ENCODE data around the gene KCNE4. TPM values are rescaled to one million over a fixed set of nuclear protein-coding genes. Genes with fewer than 3 reads are reported as not detected.

Gene KCNE4
- total RNA-seq, 1 experiment from 2014 or later = 2.8 TPM

DNA sequence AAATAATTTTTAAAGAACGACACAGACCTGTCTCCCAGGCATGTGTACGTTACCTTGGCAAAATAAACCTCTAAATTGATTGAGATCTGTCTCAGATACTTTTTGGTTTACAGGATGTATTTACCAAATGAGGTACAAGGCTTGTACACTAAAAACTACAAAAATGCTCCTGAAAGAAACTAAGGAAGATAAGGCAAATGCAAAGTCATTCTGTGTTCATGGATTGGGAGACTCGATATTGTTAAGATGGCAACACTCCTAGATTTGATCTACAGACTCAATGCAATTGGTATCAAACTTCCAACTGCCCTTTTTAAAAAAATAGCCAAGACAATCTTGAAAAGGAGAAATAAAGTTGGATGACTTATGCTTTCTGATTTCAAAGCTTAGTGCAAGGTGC lies 11.5 kb upstream of the KCNE4 start:
- DNase-seq (ENCODE audit: low spot score) = no peak

DNA sequence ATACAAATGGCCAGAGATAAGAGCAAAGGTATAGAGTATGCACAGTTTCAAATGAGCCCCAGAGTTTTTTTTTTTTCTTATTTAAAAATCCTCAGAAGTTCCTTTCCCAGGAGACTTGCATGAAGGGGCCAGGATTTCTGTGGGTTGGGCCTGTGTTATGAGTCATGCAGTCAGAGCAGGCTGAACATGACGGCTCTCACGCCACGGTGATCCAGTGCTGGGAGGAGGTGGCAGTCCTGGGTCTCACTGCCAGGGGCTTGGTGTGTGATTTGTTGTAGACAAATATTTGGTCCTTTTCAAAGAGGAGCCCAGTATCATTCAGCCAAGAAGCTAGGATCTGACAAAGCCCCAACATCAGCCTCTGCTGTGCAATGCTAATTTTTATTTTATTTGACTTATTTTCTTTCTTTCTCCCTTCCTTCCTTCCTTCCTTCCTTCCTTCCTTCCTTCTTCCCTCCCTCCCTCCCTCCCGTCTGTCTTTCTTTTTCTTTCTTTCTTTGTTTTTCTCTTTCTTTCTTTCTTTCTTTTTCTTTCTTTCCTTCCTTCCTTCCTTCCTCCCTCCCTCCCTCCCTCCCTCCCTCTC lies 10.4 kb upstream of the KCNE4 start:
- peak; percentile 98 for DNase-seq (ENCODE audit: low spot score)

DNA sequence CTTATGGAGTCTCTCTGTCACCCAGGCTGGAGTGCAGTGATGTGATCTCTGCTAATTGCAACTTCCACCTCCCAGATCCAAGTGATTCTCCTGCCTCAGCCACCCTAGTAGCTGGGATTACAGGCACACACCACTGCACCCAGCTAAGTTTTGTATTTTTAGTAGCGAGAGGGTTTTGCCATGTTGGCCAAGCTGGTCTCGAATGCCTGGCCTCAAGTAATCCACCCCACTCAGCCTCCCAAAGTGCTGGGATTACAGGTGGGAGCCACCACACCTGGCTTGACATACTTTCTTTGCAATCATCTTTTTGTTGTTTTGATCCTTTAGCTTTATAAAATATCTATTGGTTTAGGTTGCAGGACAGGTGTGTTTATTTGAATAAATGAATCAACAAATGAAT lies 9.7 kb upstream of the KCNE4 start:
- DNase-seq (ENCODE audit: low spot score) = no peak

DNA sequence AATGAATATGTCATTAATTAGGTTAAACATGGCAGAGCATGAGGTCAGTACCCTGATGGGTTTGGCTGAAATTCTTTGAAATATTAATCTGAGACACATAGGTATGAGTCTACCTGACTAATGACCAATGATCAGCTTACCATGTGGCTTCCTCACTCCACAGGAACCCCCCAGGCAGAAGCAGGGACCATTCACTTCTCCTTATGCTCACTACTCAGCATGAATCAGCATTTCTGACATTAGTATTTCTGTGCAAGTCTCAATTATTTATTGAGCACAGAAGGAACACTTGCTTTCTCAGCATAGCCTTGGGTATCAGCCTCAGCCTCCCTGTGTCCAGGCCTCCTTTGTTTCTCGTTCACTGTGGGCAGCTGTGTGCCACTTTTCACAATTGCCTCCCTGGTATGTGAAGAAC lies 9.3 kb upstream of the KCNE4 start:
- no peak for DNase-seq (ENCODE audit: low spot score)

DNA sequence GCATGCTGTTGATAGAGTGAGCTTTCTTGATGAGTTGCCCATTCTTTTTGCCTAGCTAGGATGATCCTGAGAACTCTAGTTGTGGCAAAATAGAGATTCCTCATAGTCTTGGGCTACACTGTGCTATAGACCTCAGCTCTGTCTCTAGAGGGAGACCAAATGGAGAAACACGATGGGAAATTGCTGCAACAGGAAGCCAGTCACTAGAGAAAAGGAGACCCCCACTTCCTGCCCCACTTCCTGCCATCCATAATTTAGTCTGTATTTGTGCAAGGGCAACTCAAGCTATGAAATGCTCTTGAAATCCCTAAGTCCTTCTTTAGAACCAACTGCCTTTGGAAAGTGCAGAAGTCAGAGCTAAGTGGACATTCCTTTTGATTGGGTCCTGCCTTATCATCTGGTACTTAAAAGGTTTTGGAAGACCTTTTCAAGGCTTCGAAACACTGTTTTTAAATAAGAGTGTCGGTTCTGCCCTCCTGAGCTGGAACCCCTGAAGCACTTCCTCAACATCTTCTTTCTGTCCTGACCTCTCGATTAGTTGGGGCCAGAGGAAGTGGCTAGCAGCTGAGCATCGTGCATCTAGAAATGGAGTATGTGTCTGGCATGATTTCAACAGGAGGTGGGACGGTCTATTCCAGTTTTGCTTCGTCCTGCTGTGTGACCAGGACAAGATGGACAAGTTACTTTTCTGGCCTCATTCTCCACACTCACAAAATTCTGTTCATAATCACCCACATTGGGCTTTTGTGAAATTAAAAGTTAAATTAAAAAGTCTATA lies 8.6 kb upstream of the KCNE4 start:
- no peak for DNase-seq (ENCODE audit: low spot score)

DNA sequence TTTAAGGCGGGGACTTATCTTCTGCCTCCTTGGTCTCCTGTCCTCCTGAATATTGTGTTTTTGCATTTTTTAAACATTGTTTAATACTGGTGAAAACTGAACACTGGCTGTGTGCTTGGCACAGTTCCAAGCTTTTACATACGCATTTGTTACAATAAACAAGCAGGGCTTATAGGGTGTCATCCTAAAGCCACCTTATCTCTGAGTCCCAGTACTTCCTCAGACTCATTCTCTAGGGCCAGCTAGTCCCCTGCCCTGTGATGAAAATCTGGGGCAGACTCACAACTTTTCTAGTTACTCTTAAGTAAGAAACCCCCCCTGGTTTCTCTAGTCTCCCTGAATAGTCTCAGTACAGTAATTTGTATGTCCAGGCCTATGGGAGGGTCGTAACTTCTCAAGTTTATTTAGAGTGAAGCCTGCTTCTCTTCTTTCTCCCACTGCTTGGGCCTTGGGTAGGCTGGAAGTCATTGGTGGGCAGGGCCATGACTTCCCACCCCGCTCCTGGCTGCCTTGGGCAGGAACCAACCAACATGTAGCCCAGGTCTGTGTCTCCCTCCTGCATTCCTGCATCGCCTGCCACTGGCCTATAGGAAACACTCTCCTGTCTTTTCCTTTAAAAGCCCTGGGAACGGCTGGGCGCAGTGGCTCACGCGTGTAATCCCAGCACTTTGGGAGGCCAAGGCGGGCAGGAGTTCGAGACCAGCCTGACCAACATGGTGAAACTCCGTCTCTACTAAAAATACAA lies 7.7 kb upstream of the KCNE4 start:
- DNase-seq (ENCODE audit: low spot score) = no peak

DNA sequence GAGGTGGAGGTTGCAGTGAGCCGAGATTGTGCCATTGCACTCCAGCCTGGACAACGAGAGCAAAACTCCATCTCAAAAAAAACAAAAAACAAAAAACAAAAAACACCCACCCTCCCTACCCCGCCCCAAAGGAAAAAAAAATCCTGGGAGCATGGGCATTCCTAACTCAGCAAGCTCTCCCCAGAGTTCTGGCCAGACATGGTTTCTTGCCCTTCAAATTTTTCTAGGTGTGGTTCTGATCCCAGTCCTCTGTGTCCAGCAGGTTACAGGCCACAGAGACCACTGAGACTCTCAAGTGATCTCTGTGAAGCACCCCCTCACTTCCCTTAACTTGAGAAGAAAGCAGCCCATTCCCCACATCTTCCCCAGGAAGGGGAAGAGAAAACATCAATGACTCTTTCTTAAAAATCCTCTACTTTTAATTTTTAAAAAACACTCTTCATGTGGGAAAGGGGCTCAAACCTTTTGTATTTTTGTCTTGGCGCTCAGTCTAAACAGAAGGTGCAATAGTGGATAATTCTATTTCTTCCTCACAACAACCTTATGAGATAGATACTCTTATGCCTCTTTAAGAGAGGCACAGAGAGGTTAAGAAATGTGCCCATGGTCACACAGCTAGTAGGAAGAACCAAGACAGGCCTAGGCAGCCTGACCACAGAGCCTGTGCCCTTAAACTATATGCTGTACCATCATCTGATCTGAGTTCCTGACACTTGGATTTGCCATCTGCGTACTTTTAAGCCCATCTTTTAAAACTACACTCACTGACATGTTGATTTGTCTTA lies 6.9 kb upstream of the KCNE4 start:
- DNase-seq (ENCODE audit: low spot score) = no peak

DNA sequence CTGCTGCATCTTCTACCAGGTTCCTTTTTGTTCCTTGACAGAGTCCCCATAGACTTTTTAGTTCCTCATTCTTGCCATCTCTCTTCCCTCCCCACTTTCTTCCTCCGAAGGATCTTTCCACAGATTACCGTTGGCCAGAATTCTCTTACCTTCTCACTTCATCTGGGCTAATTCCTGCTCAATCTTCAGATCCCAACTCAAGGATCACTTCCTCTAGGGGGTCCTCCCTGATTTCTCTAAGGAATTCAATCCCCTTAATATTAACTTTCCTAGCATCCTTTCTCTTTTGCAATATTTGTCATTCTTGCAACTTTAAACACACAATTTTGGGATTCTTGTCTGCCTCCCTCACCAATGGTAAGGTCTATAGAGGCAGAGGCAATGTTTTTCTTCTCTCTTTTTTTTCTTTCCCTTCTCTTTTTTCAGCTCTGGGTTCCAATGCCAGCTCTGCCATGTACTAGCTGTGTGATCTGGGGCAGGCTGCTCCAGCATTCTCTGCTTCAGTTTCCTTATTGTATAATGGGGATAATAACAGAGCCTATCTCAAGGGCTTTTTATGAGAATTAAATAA lies 5.4 kb upstream of the KCNE4 start:
- no peak for DNase-seq (ENCODE audit: low spot score)

DNA sequence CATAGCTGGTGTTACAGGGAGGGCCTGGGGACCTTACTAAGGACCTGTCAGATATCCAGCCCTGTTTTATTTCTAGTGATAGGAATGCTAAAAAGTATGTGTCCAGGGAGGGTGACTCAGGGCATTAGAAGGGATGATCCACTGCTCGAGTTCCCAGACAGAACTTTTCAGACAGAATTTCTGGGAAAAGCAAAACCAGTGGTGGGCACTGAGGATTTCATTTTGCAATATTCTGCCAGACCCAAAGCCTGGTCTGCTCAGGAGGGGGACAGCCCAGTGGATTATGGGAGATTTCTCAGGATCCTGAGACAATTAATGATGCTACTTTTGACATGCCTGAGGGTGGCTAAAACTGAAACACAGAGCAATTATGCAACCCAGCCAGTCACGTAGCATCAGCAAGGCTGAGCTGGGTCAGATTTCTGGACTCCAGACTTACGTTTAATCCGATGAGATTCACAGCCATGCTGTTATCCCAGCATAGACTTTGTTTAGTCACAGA lies 4.7 kb upstream of the KCNE4 start:
- DNase-seq (ENCODE audit: low spot score) = peak; percentile 45

DNA sequence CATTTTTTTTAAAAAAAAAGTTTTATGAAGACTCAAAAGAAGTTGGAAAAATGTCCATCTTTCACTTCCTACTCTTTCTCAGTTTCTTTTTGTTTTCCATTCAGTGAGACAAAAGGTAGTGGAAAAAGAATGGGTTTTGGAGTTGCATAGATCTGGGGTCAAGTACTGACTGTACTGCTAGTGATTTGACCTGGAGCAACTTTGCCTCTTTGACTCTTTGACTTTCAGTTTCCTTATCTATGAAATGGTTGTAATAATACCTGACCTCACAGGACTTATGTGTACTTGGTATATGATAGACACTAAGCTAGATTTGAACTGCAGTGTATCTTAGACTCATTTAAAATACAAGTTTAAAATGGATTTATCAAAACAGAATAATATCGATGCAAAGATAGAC lies 3.5 kb upstream of the KCNE4 start:
- DNase-seq (ENCODE audit: low spot score) = no peak

DNA sequence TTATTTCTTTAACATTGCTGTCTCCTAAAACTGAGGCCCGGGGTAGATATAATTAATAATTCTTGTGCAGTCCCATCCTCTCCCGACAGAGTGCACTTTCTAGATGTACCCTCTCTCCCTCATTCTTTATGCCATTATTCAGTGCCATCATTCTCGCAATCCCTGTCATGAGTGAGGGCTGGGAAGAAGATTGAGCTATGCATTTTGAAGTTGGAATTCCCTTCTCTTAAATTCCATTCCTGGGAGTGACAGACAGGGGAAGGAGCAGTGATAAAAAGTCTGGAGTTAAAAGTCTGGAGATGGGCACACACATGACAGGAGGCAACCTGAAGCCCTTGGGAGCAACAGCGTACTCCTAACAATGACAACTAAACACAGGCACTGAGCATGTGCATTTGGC lies 2.6 kb upstream of the KCNE4 start:
- no peak for DNase-seq (ENCODE audit: low spot score)

DNA sequence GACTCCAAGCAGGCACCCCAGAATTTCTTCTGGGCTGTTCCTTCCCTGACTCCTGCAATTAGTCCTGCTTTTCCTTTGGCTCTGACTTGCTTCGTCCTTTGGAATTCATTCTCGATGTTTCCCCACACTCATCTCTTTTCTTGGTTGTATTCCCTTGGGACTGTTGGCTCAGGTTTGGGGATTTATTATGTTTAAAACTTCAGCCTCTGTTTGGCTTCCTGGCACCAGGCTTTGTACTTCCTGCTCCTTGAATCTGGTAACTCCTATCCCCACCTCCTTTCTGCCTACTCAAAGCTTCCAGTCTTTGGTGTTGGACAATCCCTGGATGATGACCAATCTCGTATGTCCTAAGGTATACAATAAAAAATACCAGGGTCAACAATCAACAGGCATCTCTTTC lies 1.8 kb upstream of the KCNE4 start:
- no peak for DNase-seq (ENCODE audit: low spot score)

DNA sequence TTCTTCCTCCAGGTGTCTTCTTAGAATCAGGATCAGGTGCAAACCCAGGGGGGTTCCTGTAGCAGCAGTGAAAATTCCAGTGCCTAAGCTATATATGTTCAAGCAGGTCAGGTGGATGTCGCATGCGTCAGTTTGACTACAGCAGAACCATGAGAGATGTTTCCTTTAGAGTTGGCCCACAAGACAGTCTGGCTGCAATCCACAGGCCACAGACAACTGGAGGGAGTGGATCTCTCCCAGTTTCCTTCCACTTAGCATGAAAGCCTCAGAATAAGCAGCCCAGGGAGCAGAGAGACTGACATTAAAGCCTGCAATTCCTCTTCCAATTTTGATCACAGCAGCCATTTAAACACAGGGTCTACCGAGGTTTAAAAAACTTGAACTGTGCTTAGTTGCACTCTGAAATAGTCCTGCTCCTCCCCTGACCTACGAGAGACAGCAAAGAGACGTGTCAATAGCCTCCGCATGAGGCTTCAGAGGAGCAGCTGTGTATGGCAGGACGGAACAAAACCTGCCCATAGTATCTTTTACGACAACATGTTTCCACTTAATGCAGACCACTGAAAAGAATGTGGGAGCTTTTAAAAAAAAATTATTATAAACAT lies 988 bp upstream of the KCNE4 start:
- DNase-seq (ENCODE audit: low spot score) = no peak

DNA sequence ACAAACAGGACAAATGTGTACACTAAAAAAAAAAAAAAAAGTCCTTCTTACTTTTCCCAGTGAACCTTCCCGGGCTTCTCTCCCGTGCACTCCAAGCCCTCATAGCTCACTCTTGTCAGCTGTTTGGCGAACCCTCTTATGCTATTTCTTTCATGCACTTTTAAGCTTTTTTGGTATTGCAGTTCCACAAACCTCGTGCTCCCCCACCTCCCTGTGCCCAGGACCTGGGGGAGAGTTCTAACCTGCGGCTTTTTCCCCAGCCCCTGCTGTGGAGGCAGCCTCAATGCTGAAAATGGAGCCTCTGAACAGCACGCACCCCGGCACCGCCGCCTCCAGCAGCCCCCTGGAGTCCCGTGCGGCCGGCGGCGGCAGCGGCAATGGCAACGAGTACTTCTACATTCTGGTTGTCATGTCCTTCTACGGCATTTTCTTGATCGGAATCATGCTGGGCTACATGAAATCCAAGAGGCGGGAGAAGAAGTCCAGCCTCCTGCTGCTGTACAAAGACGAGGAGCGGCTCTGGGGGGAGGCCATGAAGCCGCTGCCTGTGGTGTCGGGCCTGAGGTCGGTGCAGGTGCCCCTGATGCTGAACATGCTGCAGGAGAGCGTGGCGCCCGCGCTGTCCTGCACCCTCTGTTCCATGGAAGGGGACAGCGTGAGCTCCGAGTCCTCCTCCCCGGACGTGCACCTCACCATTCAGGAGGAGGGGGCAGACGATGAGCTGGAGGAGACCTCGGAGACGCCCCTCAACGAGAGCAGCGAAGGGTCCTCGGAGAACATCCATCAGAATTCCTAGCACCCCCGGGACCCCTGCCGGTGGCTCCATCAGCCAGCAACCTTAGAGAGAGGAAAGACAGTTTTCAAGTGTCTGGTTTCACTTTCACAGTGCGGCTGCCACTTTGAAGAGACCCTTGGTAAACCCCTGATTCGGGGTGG lies 826 bp downstream of the KCNE4 start:
- no peak for DNase-seq (ENCODE audit: low spot score)

DNA sequence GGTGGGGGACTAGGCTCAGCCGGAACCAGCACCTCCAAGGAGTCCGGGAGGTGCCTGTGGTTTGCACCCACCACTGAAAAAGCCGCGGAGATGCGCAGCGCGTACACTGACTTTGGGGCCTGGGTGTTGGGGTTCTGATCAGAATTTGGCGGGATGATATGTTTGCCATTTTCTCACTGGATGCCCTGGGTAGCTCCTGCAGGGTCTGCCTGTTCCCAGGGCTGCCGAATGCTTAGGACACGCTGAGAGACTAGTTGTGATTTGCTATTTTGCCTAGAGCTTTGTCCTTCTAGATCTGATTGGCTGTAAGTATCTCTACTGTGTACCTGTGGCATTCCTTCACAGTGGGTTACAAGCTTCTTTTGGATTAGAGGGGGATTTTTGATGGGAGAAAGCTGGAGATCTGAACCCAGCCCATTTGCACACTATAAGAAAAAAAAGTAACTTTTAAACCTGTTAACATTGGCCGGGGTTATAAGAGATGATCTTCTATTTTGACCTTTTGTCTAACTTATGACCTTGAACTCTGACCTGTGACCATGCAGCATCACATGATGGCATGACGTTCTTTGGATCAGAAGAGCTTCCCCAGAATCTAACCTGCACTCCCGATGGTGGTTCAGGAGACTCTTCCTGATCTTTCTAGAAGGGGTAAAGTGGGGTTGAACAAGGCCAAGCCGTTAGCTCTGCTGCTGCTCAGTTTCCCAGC lies 1.6 kb downstream of the KCNE4 start:
- DNase-seq (ENCODE audit: low spot score) = no peak

DNA sequence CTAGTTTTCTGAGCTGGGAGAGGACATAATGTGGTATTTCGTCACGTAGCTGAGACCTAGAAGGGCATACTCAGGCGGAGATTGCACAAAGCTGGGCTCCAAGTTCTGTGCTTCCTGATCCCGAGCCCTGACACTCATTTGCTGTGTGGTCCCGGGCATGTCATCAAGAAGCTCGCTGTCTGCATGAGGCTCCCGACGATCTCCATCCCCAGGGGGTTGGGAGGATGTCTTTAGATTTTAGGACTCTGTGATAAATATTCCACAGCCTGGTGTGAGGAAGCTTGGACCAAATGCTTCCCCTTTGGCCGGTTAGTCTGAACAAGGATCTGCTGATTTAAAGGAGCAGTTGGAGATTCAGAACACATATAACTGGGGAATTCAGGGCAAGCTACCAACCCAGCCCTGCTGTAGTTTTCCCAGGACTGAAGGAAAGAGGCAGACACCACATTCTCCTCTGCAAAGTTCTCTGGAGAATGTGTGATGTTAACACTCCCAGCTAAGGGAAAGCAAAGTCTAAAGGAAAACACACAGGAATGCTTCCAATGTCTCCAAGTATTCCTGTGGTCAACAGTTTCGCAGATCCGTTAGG lies 2.3 kb downstream of the KCNE4 start:
- no peak for DNase-seq (ENCODE audit: low spot score)

DNA sequence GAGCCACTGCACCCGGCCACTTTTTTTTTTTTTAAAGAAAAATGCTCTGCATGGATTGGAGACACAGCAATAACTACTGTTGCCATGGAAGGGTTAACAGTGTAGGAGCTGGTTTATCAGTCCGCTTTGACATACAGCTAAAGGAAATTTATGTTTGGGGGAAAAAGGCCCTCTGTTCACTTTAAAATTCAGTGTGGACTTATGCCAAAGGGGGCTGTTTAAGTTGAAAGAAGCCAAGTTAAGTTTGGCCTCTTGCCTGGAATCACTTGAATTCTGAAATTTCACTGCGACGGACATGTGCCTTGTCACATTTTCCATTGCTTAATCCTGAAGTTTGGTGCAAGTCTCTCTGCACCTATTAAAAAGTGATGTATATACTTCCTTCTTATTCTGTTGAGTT lies 3.1 kb downstream of the KCNE4 start:
- DNase-seq (ENCODE audit: low spot score) = peak; percentile 77

DNA sequence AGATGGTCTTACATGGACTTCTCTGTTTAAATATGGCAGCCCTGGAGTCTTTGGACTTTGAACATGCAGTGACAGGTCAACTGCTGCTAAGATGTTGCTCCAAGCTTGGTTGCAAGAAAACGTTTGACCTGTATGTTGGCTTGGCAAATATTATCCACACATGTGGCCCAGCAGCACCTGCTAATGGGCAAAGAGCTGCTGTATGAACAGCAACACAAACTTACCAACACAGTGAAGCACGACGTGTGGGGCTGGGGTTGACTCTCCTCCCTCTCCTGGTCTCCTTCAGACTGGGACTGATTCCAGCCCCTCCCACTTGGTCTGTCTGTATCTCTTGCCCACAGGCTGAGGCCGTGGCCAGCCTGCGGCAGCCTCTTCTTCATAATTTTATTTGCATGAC lies 3.8 kb downstream of the KCNE4 start:
- no peak for DNase-seq (ENCODE audit: low spot score)

Data from H4 (cell line).